Transverse colon (tissue), 4 donors: ENCODE measurements around the gene NUDT22. TPM values are rescaled to one million over a fixed set of nuclear protein-coding genes. Genes with fewer than 3 reads are reported as not detected.

Experiments used
- DNase-seq: peaks from one replicate; pipeline ENCODE4 v3.0.0-alpha.2; 2019
- H3K27ac ChIP-seq, 4 donors: fragments of 200-600 bp; sonication (generic); 2 replicates each; pipeline ENCODE4 v1.5.1; 2016 to 2018; ENCODE audit warnings: inconsistent platforms in 4 of 4
- H3K27me3 ChIP-seq: fragments of 200-600 bp; sonication (generic); 2 replicates; pipeline ENCODE4 v1.5.1; 2017; ENCODE audit warnings: inconsistent platforms
- H3K36me3 ChIP-seq, 4 donors: fragments of 200-600 bp; sonication (generic); 2 replicates each; pipeline ENCODE4 v1.5.1; 2017 to 2019; ENCODE audit warnings: inconsistent platforms in 4 of 4
- H3K4me1 ChIP-seq, 4 donors: fragments of 200-600 bp; sonication (generic); 2 replicates each; pipeline ENCODE4 v1.5.1; 2017 to 2020; ENCODE audit warnings: inconsistent platforms in 4 of 4
- H3K4me3 ChIP-seq, 4 donors: fragments of 200-600 bp; sonication (generic); 1 replicate in 1 of 4; 2 replicates in 3 of 4; pipeline versions ENCODE4 v1.5.1 to v1.6.1; 2017 to 2019; ENCODE audit warnings: inconsistent platforms in 4 of 4
- H3K9me3 ChIP-seq, 2 donors: fragments of 200-600 bp; sonication (generic); 2 replicates each; pipeline ENCODE4 v1.5.1; 2017 to 2019; ENCODE audit warnings: inconsistent platforms in 2 of 2
- CTCF ChIP-seq, 5 experiments: fragments of 200-600 bp in 3 of 5; fragments of 450-650 bp in 2 of 5; sonication (generic) in 3 of 5; IDR thresholded peaks; 1 replicate in 2 of 5; 2 replicates in 3 of 5; pipeline ENCODE4 v1.5.1; 2016 to 2017; ENCODE audit warnings: antibody characterized with exemption in 5 of 5, inconsistent platforms in 3 of 5, mild to moderate bottlenecking in 2 of 5, moderate library complexity in 1 of 5
- EP300 ChIP-seq: sonication (generic); formaldehyde crosslinking; IDR thresholded peaks from one replicate; pipeline ENCODE4 v1.6.1; 2017; ENCODE audit warnings: antibody characterized with exemption, low read depth
- POLR2A ChIP-seq: fragments of 450-650 bp; IDR thresholded peaks from one replicate; pipeline ENCODE4 v1.6.1; 2016; ENCODE audit warnings: antibody characterized with exemption, mild to moderate bottlenecking, moderate library complexity
- POLR2AphosphoS5 ChIP-seq, 3 donors: sonication (generic); formaldehyde crosslinking; IDR thresholded peaks; one replicate each; pipeline ENCODE4 v1.6.1; 2016; ENCODE audit warnings: antibody characterized with exemption in 3 of 3
- WGBS, 2 donors: methylation state at CpG; one replicate each; pipeline ENCODE4 v1.1.5; 2018; ENCODE audit warnings: low coverage in 1 of 2; 5-methylcytosine and 5-hydroxymethylcytosine counted together
- in situ Hi-C, 4 donors: fragments of 200-750 bp; cut with MboI; loops; one replicate each; pipeline versions ENCODE4 v1.15.0 to v1.15.1; 2017; ENCODE audit warnings: low sequenced_read_pairs in 3 of 4, low pct_ligation_motif_present in 1 of 4, low pct_unique_long_range_greater_than_20kb in 1 of 4
- intact Hi-C: fragments of 100-400 bp; cut with DNase I; formaldehyde crosslinking; loops from one replicate; pipeline ENCODE4 v1.15.1; 2023; ENCODE audit warnings: low total_unique reads
- total RNA-seq, 4 donors: library from RNA; depleted of rRNA; stranded (reverse); fragments of >200 nt; gene quantifications; one replicate each; pipeline ENCODE4 v1.1.0, GENCODE V29; 2016

NUDT22 gene
- total RNA-seq, 4 donors from 2014 or later = 84.0 to 215 (median 127) TPM

DNA sequence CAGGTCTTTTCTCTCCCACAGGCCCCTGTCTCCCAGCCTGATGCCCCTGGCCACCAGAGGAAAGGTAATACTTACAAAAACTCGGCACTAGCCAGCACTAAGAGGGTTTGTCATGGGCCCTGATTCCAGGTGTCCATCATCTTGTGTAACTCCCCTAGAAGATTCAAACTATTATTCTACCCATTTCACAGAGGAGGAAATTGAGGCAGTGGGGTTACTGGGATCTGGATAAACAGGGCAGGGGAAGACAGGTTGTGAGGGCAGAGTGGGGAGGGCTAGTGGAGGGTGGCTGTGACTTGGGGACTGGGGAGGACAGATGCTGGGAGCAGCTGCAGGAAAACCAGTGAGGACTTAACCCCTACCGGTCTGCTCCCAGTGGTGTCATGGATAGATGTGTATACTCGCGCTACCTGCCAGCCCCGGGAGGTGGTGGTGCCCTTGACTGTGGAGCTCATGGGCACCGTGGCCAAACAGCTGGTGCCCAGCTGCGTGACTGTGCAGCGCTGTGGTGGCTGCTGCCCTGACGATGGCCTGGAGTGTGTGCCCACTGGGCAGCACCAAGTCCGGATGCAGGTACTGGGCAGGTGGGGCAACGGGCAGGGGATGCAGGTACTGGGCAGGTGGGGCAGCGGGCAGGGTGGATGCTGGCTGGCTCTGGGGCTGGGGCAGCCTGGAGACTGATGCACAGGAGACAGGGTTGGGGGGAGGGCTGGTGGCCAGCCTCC lies 9.5 kb downstream of the NUDT22 start:
- Histone ChIP-seq H3K36me3 (no peaks in the 10 kb centered on the region), H3K4me1 (peaks cover 18 to 84% (median 63%) of the 10 kb centered on the region in 4 donors), H3K9me3 (no peaks in the 10 kb centered on the region), H3K4me3 (peak overlapping the region; percentile 59 to 77 (median 70)), H3K27ac (peak overlapping the region; percentile 81 to 95 (median 87)), H3K27me3 (no peaks in the 10 kb centered on the region)
- in situ Hi-C loops = no loop called here
- 74% methylated on average over 12 of the region's 12 CpGs; no CpG with 5 or more reads in 1 of the 2 donors for WGBS, 2 donors
- DNase-seq = peak; percentile 11
- intact Hi-C loops = no loop called here
- TF ChIP-seq POLR2AphosphoS5 (IDR thresholded peaks at IDR 0.05) (no peak), POLR2A (no peak), EP300 (no peak), CTCF (IDR thresholded peaks at IDR 0.05) (no peak)

DNA sequence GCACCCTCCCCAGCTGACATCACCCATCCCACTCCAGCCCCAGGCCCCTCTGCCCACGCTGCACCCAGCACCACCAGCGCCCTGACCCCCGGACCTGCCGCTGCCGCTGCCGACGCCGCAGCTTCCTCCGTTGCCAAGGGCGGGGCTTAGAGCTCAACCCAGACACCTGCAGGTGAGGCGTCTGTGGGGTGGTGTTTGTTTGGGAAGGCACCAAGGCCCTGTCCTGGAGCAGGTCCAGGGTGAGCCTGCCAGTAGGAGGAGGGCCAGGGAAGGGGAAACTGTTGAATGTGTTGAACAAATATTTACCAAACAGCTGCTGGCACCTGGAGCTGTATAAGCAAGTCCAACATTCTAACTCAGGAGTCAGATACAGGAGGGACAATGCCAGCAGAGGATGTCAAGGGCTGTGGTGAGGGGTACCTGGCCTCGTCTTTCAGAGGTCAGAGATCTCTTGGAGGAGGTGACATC lies 11.4 kb downstream of the NUDT22 start:
- intact Hi-C loops = no loop called here
- no peaks in the 10 kb centered on the region for H3K36me3 ChIP-seq
- H3K27me3 ChIP-seq = no peaks in the 10 kb centered on the region
- peaks cover 20 to 72% (median 58%) of the 10 kb centered on the region in 4 donors for H3K4me1 ChIP-seq
- H3K9me3 ChIP-seq = no peaks in the 10 kb centered on the region
- TF ChIP-seq POLR2A (peak; percentile 60), CTCF (IDR thresholded peaks at IDR 0.05) (peak in 2 of 5 experiments; percentile 20 to 44), EP300 (no peak), POLR2AphosphoS5 (IDR thresholded peaks at IDR 0.05) (peak; percentile 57 to 71 (median 64))
- in situ Hi-C loops = no loop called here
- WGBS, 2 donors = 53% methylated on average over 12 of the region's 12 CpGs; no CpG with 5 or more reads in 1 of the 2 donors
- DNase-seq = peak; percentile 89
- no peak overlapping the region for H3K4me3 ChIP-seq
- peak overlapping the region; percentile 96 to 100 (median 98) for H3K27ac ChIP-seq

GRCh38 chr11:64238076-64238475 lies 12.0 kb downstream of the NUDT22 start:
- 66% methylated on average over 9 of the region's 9 CpGs; no CpG with 5 or more reads in 1 of the 2 donors for WGBS, 2 donors
- Histone ChIP-seq H3K9me3 (no peaks in the 10 kb centered on the region), H3K27ac (peak overlapping the region; percentile 96 to 100 (median 98)), H3K27me3 (no peaks in the 10 kb centered on the region), H3K4me1 (peaks cover 26 to 77% (median 62%) of the 10 kb centered on the region in 4 donors), H3K4me3 (no peak overlapping the region), H3K36me3 (no peaks in the 10 kb centered on the region)
- TF ChIP-seq POLR2A (no peak), CTCF (IDR thresholded peaks at IDR 0.05) (no peak), EP300 (no peak), POLR2AphosphoS5 (IDR thresholded peaks at IDR 0.05) (no peak)
- intact Hi-C loops (no loop called here), in situ Hi-C loops (no loop called here)
- peak; percentile 30 for DNase-seq

GRCh38 chr11:64238999-64239398 lies 12.9 kb downstream of the NUDT22 start:
- in situ Hi-C loops = no loop called here
- WGBS, 2 donors = 76 to 100% methylated on average over 2 to 5 of the region's 5 CpGs
- Histone ChIP-seq H3K27ac (peak overlapping the region; percentile 96 to 100 (median 98)), H3K4me1 (peaks cover 27 to 73% (median 58%) of the 10 kb centered on the region in 4 donors), H3K9me3 (no peaks in the 10 kb centered on the region), H3K4me3 (no peak overlapping the region), H3K27me3 (no peaks in the 10 kb centered on the region), H3K36me3 (no peaks in the 10 kb centered on the region)
- TF ChIP-seq POLR2A = no peak
- TF ChIP-seq CTCF (IDR thresholded peaks at IDR 0.05) = no peak
- TF ChIP-seq POLR2AphosphoS5 (IDR thresholded peaks at IDR 0.05) = no peak
- no peak for TF ChIP-seq EP300
- DNase-seq = no peak
- intact Hi-C loops = no loop called here
